WERI-Rb-1 (cell line): ENCODE results near the gene MYL5.
A peak's percentile ranks its signal among the peaks of the same experiment; 100 is the strongest.

ENCODE experiments used
- DNase-seq: peaks from one replicate; pipeline ENCODE4 v3.0.0-alpha.2; 2020
- H3K27ac ChIP-seq: fragments of 250-450 bp; sonication (Bioruptor Pico); 2 replicates; pipeline ENCODE4 v1.5.1; 2020; ENCODE audit warnings: mild to moderate bottlenecking, moderate library complexity
- H3K27me3 ChIP-seq: fragments of 250-450 bp; sonication (Bioruptor Pico); 2 replicates; pipeline ENCODE4 v1.5.1; 2021; ENCODE audit warnings: mild to moderate bottlenecking, low read depth, moderate library complexity; ENCODE audit not compliant: insufficient read depth, severe bottlenecking
- H3K36me3 ChIP-seq: fragments of 250-450 bp; sonication (Bioruptor Pico); 2 replicates; pipeline ENCODE4 v1.5.1; 2020; ENCODE audit warnings: mild to moderate bottlenecking, moderate library complexity
- H3K4me3 ChIP-seq: 2 replicates; pipeline ENCODE4 v1.5.1; 2011; ENCODE audit warnings: low read depth, mild to moderate bottlenecking, control low read depth, low read length
- H3K9me3 ChIP-seq: fragments of 250-450 bp; sonication (Bioruptor Pico); 2 replicates; pipeline ENCODE4 v1.5.1; 2021; ENCODE audit warnings: mild to moderate bottlenecking, moderate library complexity; ENCODE audit not compliant: severe bottlenecking
- CTCF ChIP-seq: IDR thresholded peaks from 2 replicates; pipeline ENCODE4 v1.5.1; 2011; ENCODE audit warnings: low read depth, mild to moderate bottlenecking, control low read depth, inconsistent platforms, low read length

Gene MYL5

GRCh38 chr4:700587-701264 is 26.4 kb downstream of the MYL5 start:
- Histone ChIP-seq H3K27ac (no peak overlapping the region), H3K4me3 (no peak overlapping the region), H3K27me3 (no peaks in the 10 kb centered on the region), H3K9me3 (no peaks in the 10 kb centered on the region), H3K36me3 (peaks cover under 1% of the 10 kb centered on the region)
- DNase-seq, result no peak
- TF ChIP-seq CTCF, result peak; percentile 58; the same call in 1 of the 2 replicates

GRCh38 chr4:702618-703048 is 28.3 kb downstream of the MYL5 start:
- no peak for DNase-seq
- no peaks in the 10 kb centered on the region for H3K27me3 ChIP-seq
- no peak overlapping the region for H3K27ac ChIP-seq
- H3K36me3 ChIP-seq, result peaks cover 3% of the 10 kb centered on the region
- TF ChIP-seq CTCF, result no peak
- no peak overlapping the region for H3K4me3 ChIP-seq
- no peaks in the 10 kb centered on the region for H3K9me3 ChIP-seq

GRCh38 chr4:703336-704197 is 29.2 kb downstream of the MYL5 start:
- Histone ChIP-seq H3K9me3 (no peaks in the 10 kb centered on the region), H3K4me3 (no peak overlapping the region), H3K36me3 (peaks cover 9% of the 10 kb centered on the region), H3K27ac (no peak overlapping the region), H3K27me3 (no peaks in the 10 kb centered on the region)
- TF ChIP-seq CTCF, result no peak
- no peak for DNase-seq

GRCh38 chr4:704198-704891 is 30.0 kb downstream of the MYL5 start:
- H3K9me3 ChIP-seq, result no peaks in the 10 kb centered on the region
- H3K27me3 ChIP-seq, result no peaks in the 10 kb centered on the region
- no peak for DNase-seq
- H3K36me3 ChIP-seq, result peaks cover 10% of the 10 kb centered on the region
- H3K27ac ChIP-seq, result no peak overlapping the region
- TF ChIP-seq CTCF, result no peak
- no peak overlapping the region for H3K4me3 ChIP-seq

- Histone ChIP-seq H3K9me3 (no peaks in the 10 kb centered on the region), H3K36me3 (peaks cover 15% of the 10 kb centered on the region), H3K4me3 (no peak overlapping the region), H3K27ac (no peak overlapping the region), H3K27me3 (no peaks in the 10 kb centered on the region)
- no peak for TF ChIP-seq CTCF
- DNase-seq, result no peak
These were observed 30.6 kb downstream of the MYL5 start for GRCh38 chr4:704971-705277.
